Neural cell (in vitro differentiated cells): Measurements from ENCODE around the gene PLCL1. TPM values are rescaled to one million over a fixed set of nuclear protein-coding genes. Genes with fewer than 3 reads are reported as not detected.
"Not testable (repeated sequence)": the region's sequence is repeated elsewhere in the genome, so short reads cannot be mapped to it uniquely, and the experiment has no call there.

Source experiments
- H2AFZ ChIP-seq: fragments of 200-600, 300-800 bp; sonication (generic), shearing (Covaris generic); 2 replicates; pipeline ENCODE4 v1.6.0; 2014; ENCODE audit warnings: low read depth, mild to moderate bottlenecking, antibody characterized with exemption, low read length, moderate library complexity
- H3F3A ChIP-seq: fragments of 200-600 bp; shearing (Covaris generic); 2 replicates; pipeline ENCODE4 v1.6.1; 2016; ENCODE audit warnings: mild to moderate bottlenecking, moderate library complexity, mixed read lengths, antibody characterized with exemption, low read length; ENCODE audit not compliant: insufficient read depth, poor library complexity, severe bottlenecking
- H3K27ac ChIP-seq: fragments of 200-600, 300-800 bp; sonication (generic), shearing (Covaris generic); 2 replicates; pipeline ENCODE4 v1.5.1; 2014; ENCODE audit warnings: mild to moderate bottlenecking, low read length, moderate library complexity
- H3K27me3 ChIP-seq: fragments of 300-800, 200-600 bp; sonication (generic), shearing (Covaris generic); 2 replicates; pipeline ENCODE4 v1.6.0; 2014; ENCODE audit warnings: mild to moderate bottlenecking, low read depth, low read length, moderate library complexity; ENCODE audit not compliant: insufficient read depth
- H3K36me3 ChIP-seq: fragments of 300-800, 200-600 bp; sonication (generic), shearing (Covaris generic); 2 replicates; pipeline ENCODE4 v1.5.1; 2014; ENCODE audit warnings: mild to moderate bottlenecking, antibody characterized with exemption, low read length, moderate library complexity; ENCODE audit not compliant: insufficient read depth
- H3K4me2 ChIP-seq: fragments of 300-800, 200-600 bp; sonication (generic), shearing (Covaris generic); 2 replicates; pipeline ENCODE4 v1.6.0; 2014; ENCODE audit warnings: mild to moderate bottlenecking, low read length
- H3K4me3 ChIP-seq: fragments of 300-800, 200-600 bp; sonication (generic), shearing (Covaris generic); 2 replicates; pipeline ENCODE4 v1.5.1; 2014; ENCODE audit warnings: mild to moderate bottlenecking, low read length, moderate library complexity
- H3K79me2 ChIP-seq: fragments of 200-600 bp; shearing (Covaris generic); replicated peaks from 2 replicates; pipeline ENCODE4 v1.6.0; 2014; ENCODE audit warnings: mild to moderate bottlenecking, low read length, moderate library complexity; ENCODE audit not compliant: insufficient read depth
- H3K9ac ChIP-seq: fragments of 300-800, 200-600 bp; sonication (generic), shearing (Covaris generic); 2 replicates; pipeline ENCODE4 v1.6.1; 2016; ENCODE audit warnings: mild to moderate bottlenecking, low read length, mixed read lengths
- H3K9me2 ChIP-seq: fragments of 200-600 bp; shearing (Covaris generic); 2 replicates; pipeline ENCODE4 v1.6.1; 2016; ENCODE audit warnings: mild to moderate bottlenecking, low read length, mixed read lengths; ENCODE audit not compliant: insufficient read depth
- H3K9me3 ChIP-seq: fragments of 200-600, 300-800 bp; sonication (generic), shearing (Covaris generic); 2 replicates; pipeline ENCODE4 v1.6.1; 2016; ENCODE audit warnings: mild to moderate bottlenecking, mixed run types, low read length, moderate library complexity, mixed read lengths
- H4K20me1 ChIP-seq: fragments of 200-600 bp; shearing (Covaris generic); 2 replicates; pipeline ENCODE4 v1.6.1; 2016; ENCODE audit warnings: mild to moderate bottlenecking, mixed run types; ENCODE audit not compliant: insufficient read depth
- EP300 ChIP-seq: fragments of 450-650 bp; conservative IDR thresholded peaks from 2 replicates; pipeline ENCODE4 v1.6.1; 2014; ENCODE audit warnings: antibody characterized with exemption, mild to moderate bottlenecking, moderate library complexity; ENCODE audit not compliant: poor library complexity, severe bottlenecking
- EZH2 ChIP-seq: fragments of 200-600, 300-800 bp; shearing (Covaris generic), sonication (generic); IDR thresholded peaks from 2 replicates; pipeline ENCODE4 v1.6.1; 2014; ENCODE audit warnings: antibody characterized with exemption, low read length, borderline replicate concordance, mild to moderate bottlenecking; ENCODE audit not compliant: insufficient read depth, poor library complexity, severe bottlenecking
- MXI1 ChIP-seq: fragments of 450-650 bp; conservative IDR thresholded peaks from 2 replicates; pipeline ENCODE4 v1.6.1; 2014; ENCODE audit warnings: antibody characterized with exemption, mild to moderate bottlenecking; ENCODE audit not compliant: poor library complexity, severe bottlenecking
- POLR2AphosphoS5 ChIP-seq: IDR thresholded peaks from 2 replicates; pipeline ENCODE4 v1.6.1; 2012
- RAD21 ChIP-seq: fragments of 450-650 bp; conservative IDR thresholded peaks from 2 replicates; pipeline ENCODE4 v1.6.1; 2014; ENCODE audit warnings: antibody characterized with exemption, mild to moderate bottlenecking, moderate library complexity
- REST ChIP-seq: IDR thresholded peaks from 2 replicates; pipeline ENCODE4 v1.6.1; 2012; ENCODE audit warnings: borderline replicate concordance
- SMC3 ChIP-seq: fragments of 450-650 bp; conservative IDR thresholded peaks from 2 replicates; pipeline ENCODE4 v1.6.1; 2014; ENCODE audit warnings: antibody characterized with exemption, mild to moderate bottlenecking, moderate library complexity; ENCODE audit not compliant: poor library complexity
- TAF1 ChIP-seq: IDR thresholded peaks from 2 replicates; pipeline ENCODE4 v1.6.1; 2012; ENCODE audit warnings: low read depth
- polyA plus RNA-seq: library from polyadenylated mRNA; depleted of rRNA; stranded (reverse); fragments of >200 nt; gene quantifications from 2 replicates; pipeline ENCODE4 v1.2.3, GENCODE V29; 2014
- TF ChIP-seq, protein P1 (sequence below): fragments of 450-650 bp; IDR thresholded peaks from 2 replicates; pipeline ENCODE4 v1.5.1; 2014; ENCODE audit warnings: antibody characterized with exemption, mild to moderate bottlenecking, moderate library complexity; ENCODE audit not compliant: poor library complexity, severe bottlenecking

The PLCL1 gene
- polyA plus RNA-seq, 1 donor from 2014 or later: 6.8 TPM

DNA sequence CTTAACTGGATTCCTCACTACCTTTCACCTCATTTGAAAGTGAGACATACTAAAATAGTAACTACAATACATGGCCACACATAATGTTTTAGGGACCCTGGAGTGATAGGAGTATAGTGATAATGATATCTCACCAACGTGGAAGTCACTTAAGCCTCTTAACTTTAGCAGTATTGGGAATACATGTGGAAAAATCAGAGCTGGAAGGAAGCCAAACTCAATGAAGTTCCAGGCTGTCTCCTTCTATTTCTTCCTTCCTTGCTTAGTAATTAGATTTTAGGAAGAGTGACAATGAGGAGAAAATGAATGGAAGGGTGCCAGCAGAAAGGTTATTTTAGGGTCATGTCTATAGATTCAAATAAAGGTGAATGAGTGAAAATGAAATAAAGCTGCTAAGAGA is 387.3 kb downstream of the PLCL1 start:
- Histone ChIP-seq H3K27me3 (no peaks in the 10 kb centered on the region), H3F3A (no peaks in the 10 kb centered on the region), H3K79me2 (no peaks in the 10 kb centered on the region), H3K27ac (no peak overlapping the region), H3K36me3 (no peaks in the 10 kb centered on the region), H2AFZ (no peak overlapping the region), H3K9ac (no peak overlapping the region), H3K9me2 (no peaks in the 10 kb centered on the region), H3K4me2 (no peak overlapping the region), H3K4me3 (no peak overlapping the region), H3K9me3 (no peaks in the 10 kb centered on the region), H4K20me1 (no peaks in the 10 kb centered on the region)
- TF ChIP-seq TAF1: no peak
- no peak for TF ChIP-seq SMC3
- no peak for TF ChIP-seq REST
- no peak for TF ChIP-seq RAD21
- no peak for TF ChIP-seq EP300
- TF ChIP-seq, protein P1, sequence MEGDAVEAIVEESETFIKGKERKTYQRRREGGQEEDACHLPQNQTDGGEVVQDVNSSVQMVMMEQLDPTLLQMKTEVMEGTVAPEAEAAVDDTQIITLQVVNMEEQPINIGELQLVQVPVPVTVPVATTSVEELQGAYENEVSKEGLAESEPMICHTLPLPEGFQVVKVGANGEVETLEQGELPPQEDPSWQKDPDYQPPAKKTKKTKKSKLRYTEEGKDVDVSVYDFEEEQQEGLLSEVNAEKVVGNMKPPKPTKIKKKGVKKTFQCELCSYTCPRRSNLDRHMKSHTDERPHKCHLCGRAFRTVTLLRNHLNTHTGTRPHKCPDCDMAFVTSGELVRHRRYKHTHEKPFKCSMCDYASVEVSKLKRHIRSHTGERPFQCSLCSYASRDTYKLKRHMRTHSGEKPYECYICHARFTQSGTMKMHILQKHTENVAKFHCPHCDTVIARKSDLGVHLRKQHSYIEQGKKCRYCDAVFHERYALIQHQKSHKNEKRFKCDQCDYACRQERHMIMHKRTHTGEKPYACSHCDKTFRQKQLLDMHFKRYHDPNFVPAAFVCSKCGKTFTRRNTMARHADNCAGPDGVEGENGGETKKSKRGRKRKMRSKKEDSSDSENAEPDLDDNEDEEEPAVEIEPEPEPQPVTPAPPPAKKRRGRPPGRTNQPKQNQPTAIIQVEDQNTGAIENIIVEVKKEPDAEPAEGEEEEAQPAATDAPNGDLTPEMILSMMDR: no peak
- TF ChIP-seq MXI1: no peak
- TF ChIP-seq POLR2AphosphoS5: no peak
- TF ChIP-seq EZH2: no peak

GRCh38 chr2:198196556-198196955 is 392.2 kb downstream of the PLCL1 start:
- H3K36me3 ChIP-seq, H3K4me3 ChIP-seq, H3K9me2 ChIP-seq, H3K27ac ChIP-seq, H3K9ac ChIP-seq, H2AFZ ChIP-seq, H3K79me2 ChIP-seq, H3K27me3 ChIP-seq, H3K4me2 ChIP-seq, H3K9me3 ChIP-seq, H4K20me1 ChIP-seq, H3F3A ChIP-seq: not testable (repeated sequence)

Other genes with a start within 250 kb of the PLCL1 start
- 0.06 TPM in 2 replicates for gene RFTN2, start 129.0 kb upstream of the PLCL1 start, polyA plus RNA-seq
- gene MARS2, start 99.2 kb upstream of the PLCL1 start, polyA plus RNA-seq: 3.8 and 5.1 TPM in 2 replicates
- gene BOLL, start 19.3 kb upstream of the PLCL1 start, polyA plus RNA-seq: not detected in 2 replicates